IPS DF 19.7 (cell line): ENCODE results near the gene MX2.

Experiments used
- DNase-seq: peaks from one replicate; pipeline ENCODE4 v3.0.0-alpha.2; 2013; ENCODE audit warnings: low read depth, low spot score

MX2 gene

DNA sequence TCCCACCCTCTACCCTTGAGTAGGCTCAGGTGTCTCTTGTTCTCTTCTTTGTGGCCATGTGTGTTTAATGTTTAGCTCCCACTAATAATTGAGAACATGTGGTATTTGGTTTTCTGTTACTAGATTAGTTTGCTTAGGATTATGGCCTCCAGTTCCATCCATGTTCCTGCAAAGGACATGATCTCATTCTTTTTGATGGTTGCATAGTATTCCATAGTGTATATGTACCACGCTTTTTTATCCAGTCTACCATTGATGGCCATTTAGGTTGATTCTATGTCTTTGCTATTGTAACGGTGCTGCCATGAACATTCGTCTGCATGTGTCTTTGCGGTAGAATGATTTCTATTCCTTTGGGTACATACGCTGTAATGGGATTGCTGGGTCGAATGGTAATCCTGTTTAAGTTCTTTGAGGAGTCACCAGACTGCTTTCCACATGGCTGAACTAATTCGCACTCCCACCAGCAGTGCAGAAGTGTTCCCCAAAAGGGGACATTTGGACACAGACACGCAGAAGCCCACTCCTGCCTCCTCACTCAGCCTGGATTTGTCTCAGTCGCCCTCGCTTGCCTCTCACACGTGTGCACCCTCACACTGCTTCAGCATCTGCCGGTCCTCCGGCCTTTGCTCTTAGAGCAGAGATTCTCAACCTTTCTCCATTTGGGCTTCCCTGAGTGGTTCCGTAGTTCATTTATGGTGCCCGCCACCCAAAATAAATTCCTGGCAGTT, 3.7 kb downstream of the MX2 start:
- DNase-seq = no peak

DNA sequence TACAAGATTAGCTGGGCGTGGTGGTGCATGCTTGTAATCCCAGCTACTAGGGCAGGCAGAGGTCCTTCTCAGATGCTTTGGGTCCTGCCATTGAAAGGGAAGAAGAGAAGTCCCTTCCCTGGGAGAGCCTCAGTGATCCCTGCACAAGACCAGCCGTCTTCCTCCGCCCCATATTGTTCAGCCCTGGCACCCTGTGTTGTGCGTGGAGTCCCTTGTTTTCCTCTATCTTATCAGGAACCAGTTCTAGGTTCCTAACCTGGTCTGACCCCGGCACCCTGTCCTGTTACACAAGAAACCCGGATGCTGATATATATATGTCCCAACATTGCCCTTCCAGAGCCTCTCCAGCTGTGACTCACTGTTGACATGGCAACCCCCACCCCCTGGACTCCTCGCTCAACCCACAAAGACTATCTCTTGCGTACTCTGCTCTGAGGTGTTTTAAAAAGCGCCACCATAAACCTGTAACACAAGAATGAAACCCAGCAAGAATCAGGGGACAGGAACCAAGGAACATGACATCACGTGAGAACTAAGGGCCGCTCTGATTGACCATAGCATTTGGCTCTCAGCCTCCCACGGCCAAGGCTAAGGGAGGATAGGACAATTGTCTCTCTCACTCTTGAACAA, 4.8 kb downstream of the MX2 start:
- DNase-seq = no peak

DNA sequence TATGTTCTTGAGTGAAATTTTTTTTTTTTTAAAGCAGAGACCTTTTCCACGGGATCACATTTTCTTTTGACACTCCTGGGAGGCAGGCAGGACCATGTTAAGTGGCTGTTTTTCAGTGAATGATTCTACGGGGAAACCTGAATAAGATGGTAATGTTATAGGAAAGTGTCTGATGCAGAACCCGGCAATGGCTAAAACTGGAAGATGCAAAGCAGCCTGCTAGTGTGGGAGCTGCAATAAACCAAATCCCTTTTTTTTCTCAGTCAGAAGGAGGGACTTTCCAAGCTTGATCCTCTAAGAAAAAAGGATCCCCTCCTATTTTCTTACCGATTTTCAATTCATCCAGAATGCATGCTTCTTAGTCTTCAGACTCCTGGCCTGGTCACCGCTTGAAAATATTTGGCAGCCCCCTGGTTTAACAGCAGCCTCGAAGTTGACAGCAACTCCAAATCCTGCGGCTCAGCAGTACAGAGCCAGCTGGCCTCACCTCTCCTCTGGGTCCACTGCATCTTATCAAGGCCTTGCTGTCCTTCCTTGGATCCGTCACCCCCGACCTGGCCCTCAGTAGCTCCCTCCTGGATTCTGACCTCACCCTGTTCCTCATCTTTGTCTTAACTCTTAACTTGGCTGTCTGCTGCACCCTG, 5.6 kb downstream of the MX2 start:
- DNase-seq = no peak

DNA sequence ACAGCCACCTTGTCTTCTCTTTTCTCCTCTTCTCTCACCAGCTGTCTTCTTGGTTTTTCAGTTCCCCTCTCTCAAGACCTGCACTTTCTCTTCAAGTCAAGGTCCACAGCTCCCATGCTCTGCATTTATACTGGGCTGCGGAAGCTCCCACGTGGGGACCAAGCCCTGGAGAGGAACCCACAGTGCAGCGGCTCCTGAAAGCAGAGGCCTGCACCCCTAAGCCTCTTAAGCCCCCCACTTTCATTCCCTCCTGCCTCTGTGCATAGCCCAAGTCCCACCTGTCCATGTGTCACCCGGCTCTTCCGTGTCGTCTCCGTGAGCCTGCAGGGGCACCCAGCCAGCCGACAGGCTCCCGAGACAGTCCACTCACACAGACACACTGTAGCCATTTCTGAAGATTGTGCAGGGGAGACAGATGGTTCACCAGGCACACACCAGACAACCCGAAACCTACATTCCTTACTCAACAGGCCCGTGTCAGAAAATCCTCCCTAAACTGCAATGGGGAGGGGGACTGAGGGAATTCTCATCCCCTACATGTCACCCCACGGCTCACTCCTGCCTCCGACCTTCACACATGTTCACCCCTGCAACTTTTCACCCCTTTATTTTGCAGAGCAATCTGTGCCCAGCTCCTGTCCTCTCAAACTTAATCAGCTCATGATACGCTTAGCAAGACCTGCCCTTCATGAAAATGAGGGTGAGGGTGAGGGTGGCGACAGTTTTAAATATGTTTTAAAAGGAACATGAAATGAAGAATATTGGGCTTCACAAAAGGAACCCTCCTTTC, 6.3 kb downstream of the MX2 start:
- DNase-seq = no peak

DNA sequence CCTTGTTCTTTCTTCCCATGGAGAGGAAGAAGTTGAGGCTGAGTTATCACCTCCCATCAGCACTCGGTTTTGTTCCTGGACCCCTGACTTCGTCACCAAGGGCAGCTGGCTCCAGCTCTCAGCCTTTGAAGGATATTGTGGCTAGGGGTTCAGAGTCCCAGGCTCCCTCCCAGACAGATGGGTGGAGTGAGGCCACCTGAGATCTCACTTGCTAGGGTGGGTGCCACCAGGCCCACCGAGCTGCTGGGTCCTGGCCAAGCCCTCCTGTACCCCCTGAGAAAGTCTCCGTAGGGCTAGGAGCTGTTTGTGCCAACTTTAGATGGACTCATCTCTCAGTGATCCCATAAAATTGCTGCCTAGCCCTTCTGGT, 6.9 kb downstream of the MX2 start:
- DNase-seq = no peak

DNA sequence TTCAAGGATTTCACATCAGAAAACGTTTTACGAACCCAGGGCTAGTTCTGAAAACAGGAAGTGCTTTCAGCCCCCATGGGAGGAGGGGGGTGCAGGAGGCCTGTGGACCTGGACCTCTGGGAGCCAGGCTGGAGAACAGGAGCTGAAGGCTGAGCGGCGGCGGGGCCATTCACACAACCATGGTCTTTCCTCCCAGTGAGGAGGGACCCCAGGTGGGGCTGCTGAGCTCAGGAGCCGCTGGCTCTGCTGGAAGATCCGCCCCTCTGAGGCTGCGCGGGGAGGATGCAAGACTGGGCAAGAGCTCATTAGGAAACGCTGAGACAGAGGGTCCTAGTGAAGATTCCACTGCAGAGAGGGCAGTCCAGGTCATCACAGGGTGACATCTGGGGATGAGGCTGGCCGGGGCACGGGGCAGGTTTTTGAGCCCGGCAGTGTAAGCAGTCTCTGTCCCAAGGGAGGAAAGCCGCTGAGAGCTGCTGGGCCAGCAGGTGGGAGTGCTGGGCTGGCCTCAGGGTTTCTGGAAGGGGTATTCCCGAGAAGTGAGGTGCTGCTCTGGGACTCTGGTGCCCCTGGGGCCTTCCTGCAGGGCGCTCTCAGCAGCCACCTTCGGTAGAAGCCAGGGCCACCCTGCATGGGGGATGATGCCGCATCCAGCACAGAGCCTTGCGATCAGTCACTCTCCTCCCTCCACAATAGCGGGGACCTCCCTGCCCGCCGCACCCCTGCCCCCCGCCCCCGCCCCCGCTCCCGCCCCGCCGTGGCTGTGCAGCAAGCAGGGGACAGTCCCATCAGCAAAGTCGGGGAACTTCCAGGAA, 7.5 kb downstream of the MX2 start:
- no peak for DNase-seq

DNA sequence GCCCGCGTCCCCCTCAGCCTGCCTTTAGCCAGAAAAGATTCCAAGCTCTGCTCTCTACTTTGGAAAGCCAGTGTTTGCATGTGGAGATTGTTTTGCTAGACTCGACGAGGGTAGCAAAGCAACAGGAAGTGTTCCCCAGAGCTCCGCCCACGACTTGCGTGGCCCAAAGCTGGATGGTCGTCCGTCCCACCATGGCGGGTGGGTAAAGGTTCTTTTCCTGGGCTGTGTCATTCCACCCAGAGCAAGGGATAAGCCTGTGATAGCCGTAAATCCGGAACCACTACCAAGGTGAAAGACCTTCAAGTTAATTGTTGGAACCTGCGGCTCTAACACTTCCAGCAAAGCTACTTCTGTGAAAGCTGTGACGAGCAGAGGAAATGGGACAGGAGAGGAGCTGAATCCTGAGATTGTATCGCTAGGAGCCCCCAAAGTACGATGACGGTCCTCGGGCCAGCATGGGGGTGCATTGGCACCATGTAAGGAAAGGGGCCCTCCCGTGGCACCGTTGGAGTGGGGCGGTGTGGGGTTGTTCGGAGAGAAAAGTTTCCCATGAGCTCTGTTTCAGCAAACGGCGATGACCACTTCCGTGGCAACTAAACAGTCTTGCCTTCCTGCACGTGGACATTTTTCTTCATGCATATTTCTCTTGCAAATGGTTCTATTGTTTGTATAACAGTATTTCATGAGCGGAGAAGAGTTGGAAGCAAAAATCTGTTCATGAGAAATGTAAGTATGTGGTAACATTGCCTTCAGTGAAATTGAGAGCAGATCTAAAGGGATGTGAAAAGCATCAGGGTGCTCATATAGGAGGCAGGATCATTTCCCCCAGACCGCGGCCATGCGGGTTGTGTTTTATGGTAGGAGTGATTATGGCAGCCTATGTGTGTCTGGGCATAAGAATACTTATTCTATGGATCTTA, 8.4 kb downstream of the MX2 start:
- DNase-seq = no peak

DNA sequence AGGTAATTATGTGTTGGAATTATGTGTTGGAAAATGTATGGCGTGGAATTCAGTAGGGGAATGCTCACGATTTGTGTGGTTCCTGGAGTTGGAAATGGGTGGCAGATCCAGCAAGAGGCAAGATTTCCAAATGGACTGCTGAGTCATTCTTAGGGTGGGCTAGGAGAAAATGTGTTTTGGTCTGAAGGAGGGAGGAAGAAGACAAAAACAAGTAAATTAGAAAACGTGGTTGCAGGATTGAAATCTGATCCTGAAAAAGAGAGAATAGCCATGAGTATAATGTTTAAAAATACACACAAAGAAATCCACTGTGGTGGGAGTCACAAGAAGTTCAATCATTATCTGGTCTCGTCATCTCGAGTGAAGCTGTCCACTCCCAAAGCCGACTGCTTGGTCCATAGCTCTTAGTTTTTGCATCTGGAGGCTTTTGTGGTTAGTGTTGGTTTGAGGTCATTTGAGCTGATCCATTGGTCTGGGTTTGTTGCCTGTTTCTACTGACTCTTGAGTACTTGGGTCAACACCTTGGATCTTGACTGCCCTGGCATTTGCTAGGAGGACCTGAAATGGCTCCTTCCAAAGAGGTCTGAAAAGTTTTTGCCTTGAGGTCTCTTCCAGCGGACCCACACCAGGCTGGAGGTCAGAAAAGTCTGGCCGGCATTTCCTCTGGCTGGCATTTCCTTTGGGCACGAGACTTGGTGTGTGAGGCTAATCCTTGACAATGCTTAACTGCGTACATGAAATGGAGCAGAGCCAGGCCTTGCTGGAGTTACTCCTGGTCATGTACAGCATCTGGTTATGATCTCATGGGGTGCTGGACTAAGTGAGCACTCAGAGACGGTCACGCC, 9.2 kb downstream of the MX2 start:
- DNase-seq = no peak

DNA sequence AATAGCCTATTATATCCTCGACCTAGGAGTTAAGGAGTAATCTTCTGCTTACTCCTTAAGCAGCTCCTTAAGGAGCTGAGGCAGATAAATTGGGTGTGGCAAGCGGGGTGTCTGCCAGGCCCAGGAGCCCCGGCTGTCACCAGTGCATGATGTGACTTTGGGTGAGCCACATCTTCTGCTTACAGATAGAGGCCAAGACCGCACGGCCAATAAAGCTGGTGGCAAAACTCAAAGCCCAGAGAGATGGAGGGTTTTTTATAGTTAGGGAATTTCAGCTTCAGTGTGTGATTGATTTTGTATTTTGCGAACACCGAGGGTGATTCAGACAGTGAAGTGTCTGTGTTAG, 9.8 kb downstream of the MX2 start:
- DNase-seq = no peak

DNA sequence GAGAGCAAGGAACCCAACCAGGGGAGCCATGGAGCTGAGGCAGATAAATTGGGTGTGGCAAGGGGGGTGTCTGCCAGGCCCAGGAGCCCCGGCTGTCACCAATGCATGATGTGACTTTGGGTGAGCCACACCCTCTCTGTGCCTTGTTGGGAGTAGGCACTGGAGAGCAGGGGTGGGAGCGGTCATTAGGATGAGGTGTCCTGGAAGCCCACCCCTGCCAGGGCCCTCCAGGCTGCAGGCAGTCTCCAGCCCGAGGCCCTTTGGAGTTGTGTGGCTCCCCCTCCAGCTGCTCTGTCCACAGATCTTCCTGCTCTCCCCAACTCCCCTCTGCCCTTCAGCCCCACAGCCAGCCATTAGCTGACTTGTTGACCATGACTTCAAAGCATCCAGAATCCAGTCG, 11.4 kb downstream of the MX2 start:
- no peak for DNase-seq

DNA sequence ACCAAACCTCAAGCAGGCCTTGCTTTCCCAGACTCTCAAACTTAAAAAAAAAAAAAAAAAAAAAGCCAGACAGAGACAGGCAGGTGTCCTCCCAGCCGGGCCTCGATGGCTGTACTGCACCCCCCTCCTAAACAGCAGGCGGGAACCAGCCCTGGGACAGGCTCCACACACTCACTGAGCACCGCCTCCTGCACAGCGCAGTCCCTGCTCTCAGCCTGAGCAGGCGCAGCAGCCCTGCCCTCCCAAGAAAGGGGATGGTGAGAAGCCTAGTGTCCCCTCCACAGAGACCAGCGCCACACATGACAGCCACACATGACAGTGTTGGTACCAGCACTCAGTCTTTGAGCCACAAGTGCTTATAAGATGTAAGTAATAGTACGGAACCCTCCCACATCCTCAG, 11.9 kb downstream of the MX2 start:
- DNase-seq = no peak

DNA sequence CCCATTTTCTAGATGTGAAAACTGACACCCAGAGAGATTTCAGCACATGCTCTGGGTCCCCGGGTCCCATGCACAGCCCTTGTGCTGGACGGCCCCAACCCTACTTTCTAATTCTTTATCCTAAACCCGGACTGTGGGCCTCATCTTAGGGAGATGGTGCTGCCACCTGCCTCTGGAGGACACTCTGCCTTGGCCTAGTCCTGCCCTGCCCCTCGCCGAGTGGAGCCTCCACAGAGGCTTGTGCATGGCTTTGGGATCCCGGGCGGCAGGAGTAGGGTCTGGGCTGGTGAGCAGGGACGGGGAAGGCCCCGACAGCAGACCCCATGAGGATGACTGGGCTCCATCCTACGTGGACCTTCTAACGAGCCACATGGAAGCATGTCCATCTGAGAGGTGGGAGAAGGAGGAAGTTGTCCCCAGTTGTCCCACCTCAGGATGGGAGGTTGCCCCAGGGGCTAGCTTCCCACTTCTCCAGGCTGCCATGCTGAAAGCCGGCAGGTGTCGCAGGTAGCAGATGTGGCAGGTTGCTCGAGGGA, 12.4 kb downstream of the MX2 start:
- no peak for DNase-seq

DNA sequence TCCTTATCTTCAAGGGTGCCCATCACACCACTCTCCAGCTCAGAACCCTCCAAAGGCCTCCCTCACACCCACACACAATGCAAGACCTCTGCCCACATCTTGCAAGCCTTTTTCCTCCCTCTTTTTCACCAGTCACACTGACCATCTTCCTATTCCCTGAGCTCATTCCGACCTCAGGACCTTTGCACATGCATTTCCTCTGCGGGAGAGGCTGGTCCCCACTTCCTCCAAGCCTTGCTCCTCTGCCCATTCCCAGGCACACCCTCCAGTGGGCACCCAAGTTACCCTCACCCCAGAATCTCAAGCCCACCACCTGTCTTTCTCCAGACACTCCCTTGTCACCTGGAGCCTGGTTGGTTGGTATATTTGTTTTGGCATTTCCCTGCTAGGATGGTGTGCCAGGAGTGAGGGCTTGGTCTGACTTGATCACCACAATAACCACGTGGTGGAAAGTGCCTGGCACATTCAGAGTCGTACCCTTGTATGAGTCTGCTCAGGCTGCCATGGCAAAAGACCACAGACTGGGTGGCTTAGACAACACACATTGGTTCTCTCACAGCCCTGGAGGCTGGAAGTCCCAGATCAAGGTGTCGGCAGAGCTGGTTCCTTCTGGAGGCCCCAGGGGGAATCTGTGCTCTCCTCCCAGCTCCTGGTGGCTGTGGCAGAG, 13.2 kb downstream of the MX2 start:
- no peak for DNase-seq

DNA sequence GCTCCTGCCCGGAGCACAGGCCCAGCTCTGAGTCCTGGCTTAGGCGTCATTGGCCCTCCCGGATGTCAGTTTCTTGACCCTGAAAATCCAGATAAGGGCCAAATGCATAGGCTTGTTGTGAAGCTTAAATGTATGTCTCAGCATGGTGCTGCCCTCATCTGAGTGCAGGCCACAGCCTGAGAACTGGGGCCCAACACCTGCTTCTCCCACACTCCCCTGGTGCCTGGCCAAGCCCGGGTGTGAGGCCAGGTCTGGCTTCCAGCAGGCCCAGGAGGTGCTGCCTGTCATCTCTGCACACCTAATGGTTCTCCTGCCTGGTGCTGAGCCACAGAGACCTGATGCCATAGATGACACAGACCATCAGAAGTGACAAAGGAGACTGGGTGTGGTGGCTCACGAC, 14.0 kb downstream of the MX2 start:
- DNase-seq = no peak

DNA sequence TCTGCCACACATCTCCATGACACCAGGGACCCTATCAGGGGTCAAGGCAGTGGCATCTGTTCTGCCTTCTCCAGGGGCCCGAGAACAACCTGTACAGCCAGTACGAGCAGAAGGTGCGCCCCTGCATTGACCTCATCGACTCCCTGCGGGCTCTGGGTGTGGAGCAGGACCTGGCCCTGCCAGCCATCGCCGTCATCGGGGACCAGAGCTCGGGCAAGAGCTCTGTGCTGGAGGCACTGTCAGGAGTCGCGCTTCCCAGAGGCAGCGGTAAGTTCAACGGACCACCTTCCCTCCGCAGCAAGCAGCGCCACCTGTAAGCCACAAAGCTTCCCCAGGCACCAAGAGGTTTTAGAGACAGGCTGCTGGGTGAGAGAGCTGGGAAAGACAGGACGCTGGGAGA, 15.9 kb downstream of the MX2 start:
- DNase-seq = no peak

DNA sequence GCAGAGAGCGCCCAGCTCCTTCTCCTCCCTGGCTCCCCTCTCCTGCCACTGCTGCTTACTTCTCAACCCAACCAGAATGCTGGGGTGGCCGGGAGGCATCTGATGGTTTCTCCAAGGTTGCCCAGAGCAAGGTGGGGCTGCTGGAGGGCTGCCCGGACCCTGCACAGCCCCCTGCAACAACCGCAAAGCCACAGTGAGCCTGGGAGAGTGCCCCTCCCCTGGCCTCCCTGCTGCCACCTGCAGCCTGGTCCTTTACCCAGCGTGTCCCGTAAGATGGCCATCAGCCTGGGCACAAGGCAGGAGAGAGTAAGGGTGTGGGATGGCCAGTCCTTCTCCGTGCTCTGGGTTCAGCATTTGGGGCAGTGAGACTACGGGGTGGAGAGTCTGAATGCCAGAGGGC, 17.0 kb downstream of the MX2 start:
- no peak for DNase-seq

DNA sequence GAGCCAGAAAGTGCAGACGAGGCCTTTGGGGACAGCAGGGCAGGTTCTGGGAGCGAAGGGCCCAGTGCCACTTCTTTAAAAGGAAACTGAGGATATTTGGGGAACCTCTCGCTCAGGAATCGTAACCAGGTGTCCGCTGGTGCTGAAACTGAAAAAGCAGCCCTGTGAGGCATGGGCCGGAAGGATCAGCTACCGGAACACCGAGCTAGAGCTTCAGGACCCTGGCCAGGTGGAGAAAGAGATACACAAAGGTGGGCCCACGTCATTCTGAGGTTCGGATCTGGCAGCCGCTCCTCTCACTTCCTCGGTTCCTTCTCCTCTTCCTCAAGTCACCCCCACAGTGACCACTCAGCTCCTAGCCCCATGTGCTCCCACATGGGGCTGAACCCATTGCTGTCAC, 18.1 kb downstream of the MX2 start:
- DNase-seq = no peak

DNA sequence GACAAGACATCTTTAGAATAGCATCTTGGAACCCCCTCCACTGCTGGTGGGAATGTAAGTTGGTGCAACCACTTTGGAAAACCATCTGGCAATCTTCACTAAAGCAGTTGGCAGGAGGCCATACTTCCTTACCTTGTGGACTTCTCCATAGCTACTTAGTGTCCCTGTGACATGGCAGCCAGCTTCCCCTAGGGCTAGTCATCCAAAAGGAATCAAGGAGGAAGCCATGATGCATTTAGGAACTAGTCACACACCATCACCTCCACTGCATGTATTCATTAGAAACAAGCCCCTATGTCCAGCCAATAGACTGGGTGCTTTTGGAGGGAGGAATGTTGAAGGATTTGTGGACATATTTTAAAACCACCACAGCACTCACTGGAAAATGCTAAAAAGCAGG, 19.9 kb downstream of the MX2 start:
- DNase-seq = no peak
